Panc1 (cell line): Measurements from ENCODE around the gene LHFPL3.

ENCODE experiments used
- POLR2AphosphoS5 ChIP-seq: IDR thresholded peaks from 2 replicates; pipeline ENCODE4 v1.6.1; 2012; ENCODE audit warnings: mild to moderate bottlenecking, low read depth, low read length, moderate library complexity
- SIN3A ChIP-seq: IDR thresholded peaks from 2 replicates; pipeline ENCODE4 v1.6.1; 2012; ENCODE audit warnings: low read depth, mild to moderate bottlenecking, low read length, moderate library complexity, borderline replicate concordance; ENCODE audit not compliant: insufficient read depth
- TF ChIP-seq, protein P1 (sequence below): fragments of 450-650 bp; IDR thresholded peaks from 2 replicates; pipeline ENCODE4 v1.5.1; 2017; ENCODE audit warnings: mild to moderate bottlenecking
- TF ChIP-seq, protein P2 (sequence below), 2 experiments: IDR thresholded peaks; 2 replicates each; pipeline ENCODE4 v1.6.1; 2011 to 2012; ENCODE audit warnings: low read depth in 2 of 2, control low read depth in 1 of 2, low read length in 1 of 2, mild to moderate bottlenecking in 1 of 2, moderate library complexity in 1 of 2; ENCODE audit not compliant: insufficient read depth in 1 of 2

DNA sequence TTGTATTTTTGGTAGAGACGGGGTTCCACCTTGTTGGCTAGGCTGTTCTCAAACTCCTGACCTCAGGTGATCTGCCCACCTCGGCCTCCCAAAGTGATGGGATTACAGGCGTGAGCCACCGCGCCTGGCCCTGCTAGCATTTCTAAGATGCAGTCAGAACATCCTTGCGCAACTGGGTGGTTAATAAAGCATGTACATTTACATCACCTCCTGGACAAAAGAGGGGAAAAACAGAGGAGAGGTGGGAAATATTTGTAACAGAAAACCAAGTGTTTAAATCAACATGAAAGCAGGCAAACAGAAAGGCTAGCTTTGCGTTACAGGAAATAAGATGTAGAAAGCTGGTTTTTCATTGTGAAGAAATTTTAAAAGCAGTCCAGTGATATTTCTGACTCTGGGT is 464.7 kb downstream of the LHFPL3 start:
- TF ChIP-seq, protein P1, sequence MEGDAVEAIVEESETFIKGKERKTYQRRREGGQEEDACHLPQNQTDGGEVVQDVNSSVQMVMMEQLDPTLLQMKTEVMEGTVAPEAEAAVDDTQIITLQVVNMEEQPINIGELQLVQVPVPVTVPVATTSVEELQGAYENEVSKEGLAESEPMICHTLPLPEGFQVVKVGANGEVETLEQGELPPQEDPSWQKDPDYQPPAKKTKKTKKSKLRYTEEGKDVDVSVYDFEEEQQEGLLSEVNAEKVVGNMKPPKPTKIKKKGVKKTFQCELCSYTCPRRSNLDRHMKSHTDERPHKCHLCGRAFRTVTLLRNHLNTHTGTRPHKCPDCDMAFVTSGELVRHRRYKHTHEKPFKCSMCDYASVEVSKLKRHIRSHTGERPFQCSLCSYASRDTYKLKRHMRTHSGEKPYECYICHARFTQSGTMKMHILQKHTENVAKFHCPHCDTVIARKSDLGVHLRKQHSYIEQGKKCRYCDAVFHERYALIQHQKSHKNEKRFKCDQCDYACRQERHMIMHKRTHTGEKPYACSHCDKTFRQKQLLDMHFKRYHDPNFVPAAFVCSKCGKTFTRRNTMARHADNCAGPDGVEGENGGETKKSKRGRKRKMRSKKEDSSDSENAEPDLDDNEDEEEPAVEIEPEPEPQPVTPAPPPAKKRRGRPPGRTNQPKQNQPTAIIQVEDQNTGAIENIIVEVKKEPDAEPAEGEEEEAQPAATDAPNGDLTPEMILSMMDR: no peak
- TF ChIP-seq, protein P2, sequence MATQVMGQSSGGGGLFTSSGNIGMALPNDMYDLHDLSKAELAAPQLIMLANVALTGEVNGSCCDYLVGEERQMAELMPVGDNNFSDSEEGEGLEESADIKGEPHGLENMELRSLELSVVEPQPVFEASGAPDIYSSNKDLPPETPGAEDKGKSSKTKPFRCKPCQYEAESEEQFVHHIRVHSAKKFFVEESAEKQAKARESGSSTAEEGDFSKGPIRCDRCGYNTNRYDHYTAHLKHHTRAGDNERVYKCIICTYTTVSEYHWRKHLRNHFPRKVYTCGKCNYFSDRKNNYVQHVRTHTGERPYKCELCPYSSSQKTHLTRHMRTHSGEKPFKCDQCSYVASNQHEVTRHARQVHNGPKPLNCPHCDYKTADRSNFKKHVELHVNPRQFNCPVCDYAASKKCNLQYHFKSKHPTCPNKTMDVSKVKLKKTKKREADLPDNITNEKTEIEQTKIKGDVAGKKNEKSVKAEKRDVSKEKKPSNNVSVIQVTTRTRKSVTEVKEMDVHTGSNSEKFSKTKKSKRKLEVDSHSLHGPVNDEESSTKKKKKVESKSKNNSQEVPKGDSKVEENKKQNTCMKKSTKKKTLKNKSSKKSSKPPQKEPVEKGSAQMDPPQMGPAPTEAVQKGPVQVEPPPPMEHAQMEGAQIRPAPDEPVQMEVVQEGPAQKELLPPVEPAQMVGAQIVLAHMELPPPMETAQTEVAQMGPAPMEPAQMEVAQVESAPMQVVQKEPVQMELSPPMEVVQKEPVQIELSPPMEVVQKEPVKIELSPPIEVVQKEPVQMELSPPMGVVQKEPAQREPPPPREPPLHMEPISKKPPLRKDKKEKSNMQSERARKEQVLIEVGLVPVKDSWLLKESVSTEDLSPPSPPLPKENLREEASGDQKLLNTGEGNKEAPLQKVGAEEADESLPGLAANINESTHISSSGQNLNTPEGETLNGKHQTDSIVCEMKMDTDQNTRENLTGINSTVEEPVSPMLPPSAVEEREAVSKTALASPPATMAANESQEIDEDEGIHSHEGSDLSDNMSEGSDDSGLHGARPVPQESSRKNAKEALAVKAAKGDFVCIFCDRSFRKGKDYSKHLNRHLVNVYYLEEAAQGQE (IDR thresholded peaks at IDR 0.05; ENCODE audit: insufficient read depth in 1 of 2, low read depth in 2 of 2, low read length in 1 of 2): no peak
- TF ChIP-seq POLR2AphosphoS5: no peak
- no peak for TF ChIP-seq SIN3A
